ENCODE data around the gene ZFHX3. TPM values are rescaled to one million over a fixed set of nuclear protein-coding genes. Genes with fewer than 3 reads are reported as not detected.

Gene ZFHX3
- total and polyA plus RNA-seq, 9 of the 15 experiments (the other 6 are each of a cell fraction or from before 2014, with no cell fraction given), result 0.01 to 0.23 (median 0.06) TPM; not detected in 4

DNA sequence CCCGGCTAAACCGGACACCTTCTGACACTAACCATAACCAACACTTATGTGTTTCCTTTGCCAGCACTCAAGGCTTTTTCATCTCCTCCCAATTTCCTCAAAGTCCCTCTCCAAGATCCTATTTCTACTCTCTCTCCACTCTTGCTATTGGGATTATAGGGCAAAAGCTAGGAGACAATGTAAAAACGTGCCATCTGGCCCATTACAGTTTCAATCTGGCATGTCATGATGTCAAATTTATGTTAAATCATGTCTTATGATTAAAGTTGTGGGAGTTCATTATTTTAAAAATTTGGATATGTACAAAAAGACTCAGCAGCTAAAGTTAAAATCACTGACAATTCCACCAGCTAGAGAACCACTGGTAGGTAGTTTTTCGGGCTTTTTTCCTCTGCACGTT, 77.3 kb downstream of the ZFHX3 start:
- H3K27ac ChIP-seq (ENCODE audit: extremely low read depth, low read depth, low read length), result no peak overlapping the region
- POLR2A ChIA-PET, result interaction anchor here (0.9 kb wide), 1 partner anchor 10 kb away, joined by 3 read pairs; no protein-coding TSS in a partner anchor
- under 1% methylated on average over 5 of the region's 5 CpGs for WGBS (ENCODE audit: insufficient coverage, low coverage, missing lambda C conversion rate)
- no peaks in the 10 kb centered on the region for H3K79me2 ChIP-seq (ENCODE audit: control insufficient read depth, insufficient read depth, low read length)
- DNase-seq (ENCODE audit: extremely low read depth in 1 of 4, low spot score in 3 of 4) (no peak), ATAC-seq (no peak), FAIRE-seq (no peak)
- H3K4me1 ChIP-seq (replicated peaks in 1 of 2; ENCODE audit: control insufficient read depth in 2 of 2, insufficient read depth in 2 of 2, low read length in 2 of 2), result no peaks in the 10 kb centered on the region
- no peak overlapping the region for H2AFZ ChIP-seq (ENCODE audit: low read depth, low read length)
- intact Hi-C loops (cut with micrococcal nuclease) (no loop called here), in situ Hi-C loops (cut with MboI) (no loop called here)
- no peak overlapping the region for H3K4me2 ChIP-seq (ENCODE audit: insufficient read depth, low read length)
- H3K36me3 ChIP-seq (ENCODE audit: control insufficient read depth, insufficient read depth, low read length), result no peaks in the 10 kb centered on the region
- no peak overlapping the region for H3K4me3 ChIP-seq
- no peaks in the 10 kb centered on the region for H3K9me3 ChIP-seq (replicated peaks; ENCODE audit: control insufficient read depth, insufficient read depth, low read depth, low read length)
- BruUV-seq (replicated peaks), result no TSS peak
- no peak overlapping the region for H3K9ac ChIP-seq (ENCODE audit: insufficient read depth in 1 of 2, low read depth in 2 of 2, low read length in 2 of 2)
- H3K9me1 ChIP-seq (ENCODE audit: control insufficient read depth, insufficient read depth, low read length), result no peaks in the 10 kb centered on the region
- CTCF ChIA-PET (ENCODE audit: low intra/inter-chr PET ratio), result no interaction called here
- TF ChIP-seq BDP1 (IDR thresholded peaks at IDR 0.05; ENCODE audit: insufficient read depth, insufficient read length), result no peak
- TF ChIP-seq ZNF445 (CRISPR knock-in tag; IDR thresholded peaks at IDR 0.05; ENCODE audit: low read depth), result no peak
- no peak for TF ChIP-seq FOSL1 (tag; conservative IDR thresholded peaks at IDR 0.05)
- no peak for TF ChIP-seq ZNF785 (CRISPR knock-in tag; IDR thresholded peaks at IDR 0.05)
- TF ChIP-seq TCFL5 (CRISPR knock-in tag; conservative IDR thresholded peaks at IDR 0.05), result no peak
- TF ChIP-seq, protein P1, sequence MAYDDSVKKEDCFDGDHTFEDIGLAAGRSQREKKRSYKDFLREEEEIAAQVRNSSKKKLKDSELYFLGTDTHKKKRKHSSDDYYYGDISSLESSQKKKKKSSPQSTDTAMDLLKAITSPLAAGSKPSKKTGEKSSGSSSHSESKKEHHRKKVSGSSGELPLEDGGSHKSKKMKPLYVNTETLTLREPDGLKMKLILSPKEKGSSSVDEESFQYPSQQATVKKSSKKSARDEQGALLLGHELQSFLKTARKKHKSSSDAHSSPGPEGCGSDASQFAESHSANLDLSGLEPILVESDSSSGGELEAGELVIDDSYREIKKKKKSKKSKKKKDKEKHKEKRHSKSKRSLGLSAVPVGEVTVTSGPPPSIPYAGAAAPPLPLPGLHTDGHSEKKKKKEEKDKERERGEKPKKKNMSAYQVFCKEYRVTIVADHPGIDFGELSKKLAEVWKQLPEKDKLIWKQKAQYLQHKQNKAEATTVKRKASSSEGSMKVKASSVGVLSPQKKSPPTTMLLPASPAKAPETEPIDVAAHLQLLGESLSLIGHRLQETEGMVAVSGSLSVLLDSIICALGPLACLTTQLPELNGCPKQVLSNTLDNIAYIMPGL (CRISPR knock-in tag; IDR thresholded peaks at IDR 0.05), result no peak
- TF ChIP-seq, protein P2, sequence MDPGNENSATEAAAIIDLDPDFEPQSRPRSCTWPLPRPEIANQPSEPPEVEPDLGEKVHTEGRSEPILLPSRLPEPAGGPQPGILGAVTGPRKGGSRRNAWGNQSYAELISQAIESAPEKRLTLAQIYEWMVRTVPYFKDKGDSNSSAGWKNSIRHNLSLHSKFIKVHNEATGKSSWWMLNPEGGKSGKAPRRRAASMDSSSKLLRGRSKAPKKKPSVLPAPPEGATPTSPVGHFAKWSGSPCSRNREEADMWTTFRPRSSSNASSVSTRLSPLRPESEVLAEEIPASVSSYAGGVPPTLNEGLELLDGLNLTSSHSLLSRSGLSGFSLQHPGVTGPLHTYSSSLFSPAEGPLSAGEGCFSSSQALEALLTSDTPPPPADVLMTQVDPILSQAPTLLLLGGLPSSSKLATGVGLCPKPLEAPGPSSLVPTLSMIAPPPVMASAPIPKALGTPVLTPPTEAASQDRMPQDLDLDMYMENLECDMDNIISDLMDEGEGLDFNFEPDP (CRISPR knock-in tag; IDR thresholded peaks at IDR 0.05), result no peak
- no peak for TF ChIP-seq NR4A1 (CRISPR knock-in tag; IDR thresholded peaks at IDR 0.05)
- no peak for TF ChIP-seq NR4A1 (tag; IDR thresholded peaks at IDR 0.05)
- no peak for TF ChIP-seq SMARCA4 (IDR thresholded peaks at IDR 0.05)
- TF ChIP-seq TBP (optimal IDR thresholded peaks at IDR 0.05; ENCODE audit: low read depth, low read length), result no peak
- TF ChIP-seq, protein P3, sequence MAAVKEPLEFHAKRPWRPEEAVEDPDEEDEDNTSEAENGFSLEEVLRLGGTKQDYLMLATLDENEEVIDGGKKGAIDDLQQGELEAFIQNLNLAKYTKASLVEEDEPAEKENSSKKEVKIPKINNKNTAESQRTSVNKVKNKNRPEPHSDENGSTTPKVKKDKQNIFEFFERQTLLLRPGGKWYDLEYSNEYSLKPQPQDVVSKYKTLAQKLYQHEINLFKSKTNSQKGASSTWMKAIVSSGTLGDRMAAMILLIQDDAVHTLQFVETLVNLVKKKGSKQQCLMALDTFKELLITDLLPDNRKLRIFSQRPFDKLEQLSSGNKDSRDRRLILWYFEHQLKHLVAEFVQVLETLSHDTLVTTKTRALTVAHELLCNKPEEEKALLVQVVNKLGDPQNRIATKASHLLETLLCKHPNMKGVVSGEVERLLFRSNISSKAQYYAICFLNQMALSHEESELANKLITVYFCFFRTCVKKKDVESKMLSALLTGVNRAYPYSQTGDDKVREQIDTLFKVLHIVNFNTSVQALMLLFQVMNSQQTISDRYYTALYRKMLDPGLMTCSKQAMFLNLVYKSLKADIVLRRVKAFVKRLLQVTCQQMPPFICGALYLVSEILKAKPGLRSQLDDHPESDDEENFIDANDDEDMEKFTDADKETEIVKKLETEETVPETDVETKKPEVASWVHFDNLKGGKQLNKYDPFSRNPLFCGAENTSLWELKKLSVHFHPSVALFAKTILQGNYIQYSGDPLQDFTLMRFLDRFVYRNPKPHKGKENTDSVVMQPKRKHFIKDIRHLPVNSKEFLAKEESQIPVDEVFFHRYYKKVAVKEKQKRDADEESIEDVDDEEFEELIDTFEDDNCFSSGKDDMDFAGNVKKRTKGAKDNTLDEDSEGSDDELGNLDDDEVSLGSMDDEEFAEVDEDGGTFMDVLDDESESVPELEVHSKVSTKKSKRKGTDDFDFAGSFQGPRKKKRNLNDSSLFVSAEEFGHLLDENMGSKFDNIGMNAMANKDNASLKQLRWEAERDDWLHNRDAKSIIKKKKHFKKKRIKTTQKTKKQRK (IDR thresholded peaks at IDR 0.05; ENCODE audit: borderline replicate concordance, low read depth, low read length), result no peak
- H4K20me1 ChIP-seq (replicated peaks; ENCODE audit: control insufficient read depth, insufficient read depth, low read length), result no peaks in the 10 kb centered on the region; the same call in 1 of the 2 replicates
- peaks cover 6 to 20% of the 10 kb centered on the region in 2 experiments; a peak in 4 of 5 replicates for H3K27me3 ChIP-seq (ENCODE audit: control insufficient read depth in 2 of 2, insufficient read depth in 2 of 2, low read length in 2 of 2)

All from K562 (cell line).